Left ventricle myocardium superior (tissue), 1 donor: ENCODE data around the gene IST1. TPM values are rescaled to one million over a fixed set of nuclear protein-coding genes. Genes with fewer than 3 reads are reported as not detected.
A peak's percentile ranks its signal among the peaks of the same experiment; 100 is the strongest.

Experiments
- ATAC-seq: fragments of 200-7000 bp; cut with Tn5 transposase; one replicate; pipeline ENCODE4 v1.9.1; 2020; ENCODE audit warnings: mild to moderate bottlenecking, moderate library complexity
- DNase-seq: peaks from one replicate; pipeline ENCODE4 v3.0.0-alpha.2; 2020
- intact Hi-C: fragments of 100-400 bp; cut with micrococcal nuclease; formaldehyde crosslinking; loops from one replicate; pipeline ENCODE4 v1.11.0; 2022
- total RNA-seq: library from RNA; stranded (reverse); fragmentation: NEBNext Ultra II Directional; extraction: Animal tissue kit (Norgen Biotek cat#: 25700); gene quantifications from one replicate; pipeline ENCODE4 v1.2.1, GENCODE V29; 2021
- donor health status: DM: no; HTN: yes; CAD: no; lungs with severe emphysema.

Gene IST1
- total RNA-seq, 1 donor from 2014 or later: 110 TPM

DNA sequence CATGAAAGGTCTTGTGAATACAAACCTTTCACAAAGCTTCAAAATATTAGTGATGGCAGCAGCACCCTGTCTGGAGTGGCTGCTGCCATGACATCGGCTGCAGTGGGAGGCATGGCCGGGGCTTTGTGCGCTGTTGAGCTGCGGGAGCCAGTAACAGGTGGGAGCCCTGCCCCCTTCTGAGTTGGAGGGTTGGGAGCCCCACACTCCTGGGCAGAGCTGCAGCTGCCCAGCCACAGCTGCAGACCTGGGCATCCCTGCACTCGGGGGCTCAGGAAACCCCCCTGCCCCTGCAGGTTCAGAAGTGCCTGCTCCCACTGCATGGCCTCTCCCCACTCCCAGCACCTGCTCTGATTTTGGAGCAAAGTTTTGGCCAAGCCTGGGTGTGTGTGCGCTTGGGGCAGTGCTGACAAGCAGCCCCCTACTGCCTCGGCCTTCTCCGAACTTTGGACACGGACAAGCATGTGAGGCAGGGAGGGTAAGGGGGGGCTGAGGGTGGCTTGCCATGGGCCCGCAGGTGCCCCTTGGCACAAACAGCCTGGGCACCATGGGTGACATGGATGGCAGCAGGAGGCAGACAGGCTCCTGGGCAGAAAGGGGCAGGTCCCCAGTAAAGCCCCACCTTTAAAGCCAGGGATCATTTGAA, 42.7 kb downstream of the IST1 start:
- intact Hi-C loops: no loop called here
- ATAC-seq (no peak), DNase-seq (no peak)

DNA sequence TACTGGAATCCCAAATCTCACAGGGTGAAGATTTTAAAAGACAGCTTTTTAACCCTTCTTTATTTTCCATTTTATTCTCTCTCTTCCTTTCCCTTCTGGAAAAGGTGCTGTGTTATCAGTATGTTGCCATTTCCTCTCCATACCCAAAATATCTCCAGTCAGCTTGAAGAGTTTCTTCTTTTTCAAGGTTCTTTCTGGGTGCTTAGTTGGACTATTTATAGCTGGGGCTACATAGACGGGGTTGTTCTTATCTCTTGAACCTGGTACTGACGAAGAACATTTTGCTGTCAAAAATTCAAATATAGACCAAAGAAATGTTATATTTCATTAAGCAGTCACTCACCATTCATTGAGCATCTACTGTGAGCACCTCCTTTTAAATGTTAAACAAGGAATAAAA, 48.6 kb downstream of the IST1 start:
- DNase-seq: no peak
- intact Hi-C loops: no loop called here
- no peak for ATAC-seq

DNA sequence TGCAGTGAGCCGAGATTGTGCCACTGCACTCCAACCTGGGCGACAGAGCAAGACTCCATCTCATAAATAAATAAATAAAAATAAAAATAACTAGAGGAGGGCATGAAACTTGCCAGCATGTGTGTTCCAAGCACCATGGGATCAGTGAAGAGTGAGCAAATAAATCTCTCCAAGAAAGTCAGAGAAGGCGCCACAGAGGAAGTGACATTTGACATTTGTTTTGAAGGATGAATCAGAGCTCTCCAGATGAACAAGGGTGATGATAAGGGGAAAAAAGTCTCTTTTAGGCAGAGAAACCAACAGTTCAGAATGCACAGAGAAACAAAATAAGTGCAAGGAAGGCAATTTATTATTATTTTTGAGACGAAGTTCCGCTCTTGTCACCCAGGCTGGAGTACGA, 50.3 kb downstream of the IST1 start:
- DNase-seq: no peak
- intact Hi-C loops: no loop called here
- ATAC-seq: no peak

DNA sequence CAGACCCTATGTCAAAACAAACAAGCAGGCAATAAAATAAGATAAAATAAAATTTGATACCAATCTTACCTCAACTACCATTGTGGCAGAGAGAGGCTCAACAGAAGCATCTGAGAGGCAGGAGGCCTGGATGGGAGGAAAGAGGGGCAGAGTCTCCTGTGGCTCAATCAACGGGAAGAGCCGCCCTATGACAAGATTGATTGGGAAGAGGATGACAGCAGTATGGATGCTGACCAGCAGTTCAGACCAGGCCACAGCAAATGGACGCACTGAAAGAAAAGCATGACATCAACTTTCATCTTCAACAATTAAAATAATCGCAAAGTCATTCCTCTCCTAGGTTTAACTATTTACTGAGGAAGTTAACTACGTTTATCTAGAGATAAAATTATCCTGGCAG, 57.5 kb downstream of the IST1 start:
- intact Hi-C loops: no loop called here
- ATAC-seq (no peak), DNase-seq (no peak)

DNA sequence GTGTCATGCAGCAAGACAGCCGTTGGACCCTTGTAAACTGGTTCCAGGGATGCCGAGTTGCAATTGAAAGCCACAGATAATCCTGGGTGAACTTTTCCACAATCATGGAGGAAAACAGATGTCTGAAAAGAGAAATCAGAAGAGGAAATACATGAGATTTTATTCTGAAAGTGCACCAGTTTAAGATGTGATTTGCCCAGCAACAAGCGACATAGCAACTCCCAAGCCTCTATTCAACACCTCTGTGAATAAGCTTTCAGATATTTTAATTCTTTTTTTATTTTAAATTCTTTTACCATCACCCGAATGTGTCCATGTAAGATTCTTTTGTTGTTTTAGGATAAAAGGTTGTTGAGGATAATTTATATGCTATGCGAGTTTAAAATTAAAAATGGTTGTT, 58.8 kb downstream of the IST1 start:
- no peak for ATAC-seq
- intact Hi-C loops: no loop called here
- DNase-seq: no peak

DNA sequence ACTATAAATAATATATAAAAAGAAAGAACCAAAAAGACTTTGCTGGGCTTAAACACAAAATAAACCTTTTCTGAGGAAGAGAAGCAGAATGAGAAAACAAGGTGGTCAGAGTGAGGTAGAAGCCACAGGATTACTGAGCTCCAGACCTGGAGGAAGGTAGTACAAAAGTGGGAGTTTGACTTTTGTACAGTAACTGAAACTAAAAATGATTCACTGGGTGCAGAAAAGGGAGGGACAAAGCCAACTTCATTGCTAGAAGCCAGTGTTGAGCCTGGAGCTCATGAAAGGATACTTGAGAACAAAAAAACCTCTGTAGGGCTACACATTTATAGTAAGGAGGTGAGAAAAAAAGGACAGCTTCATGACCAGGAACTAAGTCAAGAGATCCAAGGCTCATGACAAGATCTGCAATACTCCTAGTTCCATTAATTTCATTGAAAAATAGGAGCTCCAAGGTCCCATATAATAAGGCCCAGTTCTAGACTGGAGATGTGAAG, 59.4 kb downstream of the IST1 start:
- intact Hi-C loops: no loop called here
- DNase-seq: no peak
- no peak for ATAC-seq

DNA sequence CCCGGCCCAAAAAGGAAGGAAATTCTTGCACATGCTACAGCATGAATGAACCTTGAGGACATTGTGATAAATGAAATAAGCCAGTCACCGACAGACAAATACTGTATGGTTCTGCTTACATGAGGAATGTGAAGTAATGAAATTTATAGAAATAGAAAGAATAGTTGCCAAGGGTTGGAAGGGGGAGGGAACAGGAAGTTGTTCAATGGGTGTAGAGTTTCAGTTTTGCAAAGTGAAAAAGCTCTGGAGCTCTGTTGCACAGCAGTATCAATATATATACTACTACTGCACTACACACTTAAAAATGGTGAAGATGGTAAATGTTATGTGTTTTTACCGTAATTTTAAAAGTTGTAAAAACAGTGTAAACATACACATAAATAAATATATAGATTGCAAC, 61.2 kb downstream of the IST1 start:
- no peak for ATAC-seq
- no peak for DNase-seq
- intact Hi-C loops: no loop called here

DNA sequence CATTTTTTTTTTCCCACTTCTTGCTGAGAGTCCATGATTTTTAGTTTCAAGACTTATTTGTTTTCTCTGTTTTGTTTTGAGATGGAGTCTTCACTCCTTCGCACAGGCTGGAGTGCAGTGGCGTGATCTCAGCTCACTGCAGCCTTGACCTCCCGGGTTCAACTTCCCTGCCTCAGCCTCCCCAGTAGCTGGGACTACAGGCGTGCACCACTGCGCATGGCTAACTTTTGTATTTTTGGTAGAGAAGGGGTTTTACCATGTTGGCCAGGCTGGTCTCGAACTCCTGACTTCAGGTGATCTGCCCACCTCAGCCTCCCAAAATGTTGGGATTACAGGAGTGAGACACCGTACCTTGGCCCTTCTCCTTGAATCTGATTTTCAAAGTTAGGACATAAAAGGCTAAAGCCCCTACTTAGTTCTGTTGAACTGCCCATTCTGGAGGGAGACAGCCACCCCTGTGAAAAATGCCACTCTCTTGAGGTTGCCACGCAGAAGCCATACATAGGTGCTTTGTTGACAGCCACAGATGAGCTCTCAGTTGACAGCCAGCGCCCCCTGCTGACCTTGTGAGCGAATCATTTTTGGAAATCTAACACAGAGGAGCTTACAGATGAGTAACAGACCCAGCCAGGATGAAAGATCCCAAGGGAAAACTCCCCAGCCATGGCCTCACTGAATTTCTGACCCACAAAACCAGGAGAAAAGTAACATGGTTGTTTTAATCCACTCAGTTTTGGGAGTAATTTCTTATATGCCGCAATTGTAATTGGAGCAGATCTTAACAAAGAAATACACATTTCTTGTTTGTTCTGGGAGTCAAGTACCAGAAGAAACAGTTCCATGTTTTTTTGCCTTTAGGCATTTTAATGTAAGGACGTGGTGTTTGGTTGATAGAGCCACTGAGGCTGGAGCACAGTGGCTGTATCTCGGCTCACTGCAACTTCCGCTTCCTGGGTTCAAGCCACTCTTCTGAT, 66.0 kb downstream of the IST1 start:
- intact Hi-C loops: loop anchor here (10.0 kb wide), 1 partner anchor 87 kb away; no protein-coding TSS in a partner anchor
- peak; percentile 96 for ATAC-seq

DNA sequence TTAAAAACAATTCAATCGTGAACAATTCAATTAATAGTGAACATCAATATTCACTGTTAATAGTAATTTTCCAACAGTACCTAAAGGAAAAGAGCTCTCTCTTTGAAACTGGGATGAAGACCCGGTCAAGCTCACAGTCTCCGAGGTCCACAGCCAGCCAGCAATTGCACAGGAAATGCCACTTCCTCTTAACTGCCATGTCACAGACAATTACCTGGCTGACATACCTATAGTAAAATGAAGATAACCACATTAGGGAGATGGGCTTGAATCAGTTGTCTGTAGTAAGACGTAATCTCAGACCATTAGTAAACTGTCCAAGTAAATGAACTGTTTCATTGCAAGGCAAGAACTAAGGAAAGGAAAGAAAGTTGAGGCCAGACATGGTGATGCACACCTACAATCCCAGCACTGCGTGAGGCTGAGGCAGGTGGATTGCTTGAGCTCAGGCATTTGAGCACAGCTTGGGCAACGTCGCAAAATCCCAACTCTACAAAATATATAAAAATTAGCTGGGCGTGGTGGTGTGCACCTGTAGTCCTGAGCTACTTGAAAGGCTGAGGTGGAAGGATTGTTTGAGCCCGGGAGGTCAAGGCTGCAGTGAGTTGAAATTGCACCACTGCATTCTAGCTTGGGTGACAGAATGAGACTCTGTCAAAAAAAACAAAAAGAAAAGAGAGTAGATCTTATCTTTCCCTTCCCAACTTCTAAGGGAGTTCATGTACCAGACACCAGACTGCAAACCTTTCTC, 68.0 kb downstream of the IST1 start:
- intact Hi-C loops: loop anchor here (10.0 kb wide), 1 partner anchor 88 kb away; no protein-coding TSS in a partner anchor
- ATAC-seq (no peak), DNase-seq (no peak)

More for the DNA sequence above, 66.0 kb downstream of the IST1 start:
- DNase-seq: peak; percentile 85

DNA sequence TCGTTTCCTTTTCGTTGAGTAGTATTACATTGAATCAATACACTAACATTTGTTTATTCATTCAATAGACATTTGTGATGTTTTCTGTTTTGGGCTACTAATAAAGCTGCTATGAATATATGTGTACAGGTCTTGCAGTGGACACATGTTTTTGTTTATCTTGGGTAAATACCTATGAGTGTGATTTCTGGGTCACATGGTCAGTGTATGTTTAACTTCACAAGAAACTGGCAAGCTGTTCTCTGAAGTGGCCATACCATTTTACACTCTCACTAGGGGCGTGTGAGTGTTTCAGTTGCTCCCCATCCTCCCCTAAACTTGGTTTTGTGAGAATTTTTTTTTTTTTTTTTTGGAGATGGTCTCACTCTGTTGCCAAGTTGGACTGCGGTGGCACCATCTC, 69.9 kb downstream of the IST1 start:
- intact Hi-C loops: loop anchor here (10.0 kb wide), 1 partner anchor 90 kb away; no protein-coding TSS in a partner anchor
- DNase-seq (no peak), ATAC-seq (no peak)

DNA sequence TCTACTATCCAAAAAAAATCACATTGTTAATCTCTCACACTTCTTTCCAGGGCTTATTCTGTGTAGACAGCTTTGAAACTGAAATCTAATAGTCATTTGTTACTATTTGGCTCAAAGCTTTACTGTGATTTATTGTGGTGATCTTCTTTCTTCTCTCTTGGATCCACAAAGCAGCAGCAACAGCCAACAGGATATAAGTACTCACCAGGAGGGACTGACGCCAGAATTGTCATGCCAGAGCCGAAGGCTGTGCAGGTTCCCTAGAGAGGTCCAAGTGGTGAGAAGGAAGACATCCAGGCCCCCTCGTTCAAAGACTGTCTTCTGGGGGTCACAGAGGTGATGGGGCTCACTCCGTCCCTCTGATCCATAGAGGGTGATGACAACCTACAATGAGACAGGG, 71.6 kb downstream of the IST1 start:
- DNase-seq (no peak), ATAC-seq (no peak)
- intact Hi-C loops: loop anchor here (10.0 kb wide), 1 partner anchor 92 kb away; no protein-coding TSS in a partner anchor

DNA sequence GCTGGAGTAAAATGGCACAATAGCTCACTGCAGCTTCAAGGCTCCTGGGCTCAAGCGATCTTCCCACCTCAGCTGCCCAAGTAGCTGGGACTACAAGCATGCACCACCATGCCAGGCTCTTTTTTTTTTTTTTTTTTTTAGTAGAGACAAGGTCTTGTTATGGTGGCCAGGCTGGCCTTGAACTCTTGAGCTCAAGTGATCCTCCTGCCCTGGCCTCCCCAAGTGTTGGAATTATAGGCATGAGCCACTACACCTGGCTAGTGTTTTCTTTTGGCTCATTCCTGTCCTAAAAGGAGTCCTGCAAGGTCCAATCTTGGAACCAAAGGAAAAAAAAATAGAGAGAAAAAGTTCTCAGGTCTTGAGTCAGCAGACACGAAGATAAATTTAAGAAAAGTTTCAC, 74.0 kb downstream of the IST1 start:
- intact Hi-C loops: loop anchor here (10.0 kb wide), 1 partner anchor 95 kb away; no protein-coding TSS in a partner anchor
- ATAC-seq: no peak
- DNase-seq: no peak

DNA sequence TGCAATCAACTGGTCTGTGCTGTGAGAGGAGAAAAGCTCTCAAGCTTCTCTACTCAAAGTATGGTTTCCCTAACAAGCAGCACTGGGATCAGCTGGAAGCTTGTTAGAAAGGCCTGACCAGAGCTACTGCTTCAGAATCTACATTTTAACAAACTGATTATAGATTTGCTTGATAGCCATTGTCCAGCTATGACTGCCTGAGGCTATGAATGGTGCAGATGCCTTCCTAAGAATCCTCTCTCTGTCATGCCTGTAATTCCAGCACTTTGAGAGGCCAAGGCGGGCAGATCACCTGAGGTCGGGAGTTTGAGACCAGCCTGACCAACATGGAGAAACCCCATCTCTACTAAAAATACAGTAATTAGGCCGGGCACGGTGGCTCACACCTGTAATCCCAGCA, 76.2 kb downstream of the IST1 start:
- intact Hi-C loops: no loop called here
- ATAC-seq: no peak
- no peak for DNase-seq

DNA sequence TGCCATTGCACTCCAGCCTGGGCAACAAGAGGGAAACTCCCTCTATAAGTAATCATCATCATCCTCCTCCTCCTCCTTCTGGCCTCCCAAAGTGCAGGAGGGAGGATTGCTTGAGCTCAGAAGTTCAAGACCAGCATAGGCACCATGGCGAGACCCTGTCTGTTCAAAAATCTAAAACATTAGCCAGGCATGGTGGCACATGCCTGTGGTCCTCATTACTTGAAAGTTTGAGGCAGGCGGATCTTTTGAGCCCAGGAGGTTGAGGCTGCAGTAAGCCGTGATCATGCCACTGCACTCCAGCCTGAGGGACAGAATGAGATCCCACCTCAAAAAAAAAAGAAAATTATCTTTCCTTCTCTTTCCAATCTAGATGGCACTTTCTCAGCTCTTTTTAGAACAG, 77.0 kb downstream of the IST1 start:
- intact Hi-C loops: no loop called here
- no peak for DNase-seq
- no peak for ATAC-seq

DNA sequence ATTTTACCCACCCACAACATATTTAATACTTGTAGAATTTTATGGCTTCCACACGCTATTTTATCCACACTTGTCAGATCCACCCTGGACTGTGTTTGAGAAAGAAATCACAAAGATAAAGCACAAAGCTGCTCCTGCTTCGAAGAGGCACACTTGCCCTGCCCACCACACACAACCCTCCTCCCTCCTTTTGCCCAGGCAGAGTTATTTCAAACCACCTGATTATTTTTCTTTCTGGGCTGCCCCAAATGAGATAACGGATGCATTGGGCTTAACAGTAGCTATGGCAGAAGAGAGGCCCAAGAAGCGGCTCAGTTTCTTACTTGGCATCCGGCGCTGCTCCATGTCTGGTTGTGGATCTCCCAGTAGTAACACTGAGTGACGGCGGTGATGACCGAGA, 77.7 kb downstream of the IST1 start:
- no peak for ATAC-seq
- intact Hi-C loops: no loop called here
- DNase-seq: no peak

DNA sequence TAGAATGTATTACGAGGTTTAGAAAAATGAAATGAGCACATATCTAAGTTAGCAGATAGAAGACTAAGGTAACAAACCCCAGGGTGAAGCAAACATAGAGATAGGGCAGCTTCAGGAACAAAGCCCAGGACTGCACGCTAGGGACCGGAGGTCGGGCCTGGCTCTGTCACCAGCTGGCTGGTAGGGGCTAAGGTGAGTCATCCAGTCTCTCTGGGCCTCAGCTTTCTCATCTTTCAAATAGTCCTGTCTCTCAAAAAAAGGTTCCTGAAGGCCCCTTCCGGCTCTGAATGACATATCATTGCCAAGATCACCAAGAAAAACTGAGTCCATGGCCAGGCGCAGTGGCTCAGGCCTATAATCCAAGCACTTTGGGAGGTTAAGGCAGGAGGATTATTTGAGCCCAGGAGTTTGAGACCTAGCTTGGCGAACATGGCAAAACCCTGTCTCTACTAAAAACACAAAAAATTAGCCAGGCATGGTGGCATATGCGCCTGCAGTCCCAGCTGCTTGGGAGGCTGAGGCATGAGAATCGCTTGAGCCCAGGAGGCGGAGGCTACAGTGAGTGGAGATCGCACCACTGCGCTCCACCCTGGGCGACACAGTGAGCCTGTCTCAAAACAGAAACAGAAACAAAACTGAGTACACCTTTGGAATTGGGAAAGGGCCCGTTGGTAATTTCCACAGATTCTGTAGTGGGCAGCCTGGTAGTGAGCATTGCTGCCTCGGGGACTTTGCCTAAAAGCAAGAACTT, 78.9 kb downstream of the IST1 start:
- DNase-seq: no peak
- ATAC-seq: no peak
- intact Hi-C loops: no loop called here
